Activated T-cell treated with anti-CD3 and anti-CD28 coated beads for 4 hours (primary cell): ENCODE results near the gene CSE1L.
"Not testable (repeated sequence)": the region's sequence is repeated elsewhere in the genome, so short reads cannot be mapped to it uniquely, and the experiment has no call there.

Experiments
- DNase-seq: peaks from one replicate; pipeline ENCODE4 v3.0.0-alpha.2; 2020

Gene CSE1L, protein sequence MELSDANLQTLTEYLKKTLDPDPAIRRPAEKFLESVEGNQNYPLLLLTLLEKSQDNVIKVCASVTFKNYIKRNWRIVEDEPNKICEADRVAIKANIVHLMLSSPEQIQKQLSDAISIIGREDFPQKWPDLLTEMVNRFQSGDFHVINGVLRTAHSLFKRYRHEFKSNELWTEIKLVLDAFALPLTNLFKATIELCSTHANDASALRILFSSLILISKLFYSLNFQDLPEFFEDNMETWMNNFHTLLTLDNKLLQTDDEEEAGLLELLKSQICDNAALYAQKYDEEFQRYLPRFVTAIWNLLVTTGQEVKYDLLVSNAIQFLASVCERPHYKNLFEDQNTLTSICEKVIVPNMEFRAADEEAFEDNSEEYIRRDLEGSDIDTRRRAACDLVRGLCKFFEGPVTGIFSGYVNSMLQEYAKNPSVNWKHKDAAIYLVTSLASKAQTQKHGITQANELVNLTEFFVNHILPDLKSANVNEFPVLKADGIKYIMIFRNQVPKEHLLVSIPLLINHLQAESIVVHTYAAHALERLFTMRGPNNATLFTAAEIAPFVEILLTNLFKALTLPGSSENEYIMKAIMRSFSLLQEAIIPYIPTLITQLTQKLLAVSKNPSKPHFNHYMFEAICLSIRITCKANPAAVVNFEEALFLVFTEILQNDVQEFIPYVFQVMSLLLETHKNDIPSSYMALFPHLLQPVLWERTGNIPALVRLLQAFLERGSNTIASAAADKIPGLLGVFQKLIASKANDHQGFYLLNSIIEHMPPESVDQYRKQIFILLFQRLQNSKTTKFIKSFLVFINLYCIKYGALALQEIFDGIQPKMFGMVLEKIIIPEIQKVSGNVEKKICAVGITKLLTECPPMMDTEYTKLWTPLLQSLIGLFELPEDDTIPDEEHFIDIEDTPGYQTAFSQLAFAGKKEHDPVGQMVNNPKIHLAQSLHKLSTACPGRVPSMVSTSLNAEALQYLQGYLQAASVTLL

DNA sequence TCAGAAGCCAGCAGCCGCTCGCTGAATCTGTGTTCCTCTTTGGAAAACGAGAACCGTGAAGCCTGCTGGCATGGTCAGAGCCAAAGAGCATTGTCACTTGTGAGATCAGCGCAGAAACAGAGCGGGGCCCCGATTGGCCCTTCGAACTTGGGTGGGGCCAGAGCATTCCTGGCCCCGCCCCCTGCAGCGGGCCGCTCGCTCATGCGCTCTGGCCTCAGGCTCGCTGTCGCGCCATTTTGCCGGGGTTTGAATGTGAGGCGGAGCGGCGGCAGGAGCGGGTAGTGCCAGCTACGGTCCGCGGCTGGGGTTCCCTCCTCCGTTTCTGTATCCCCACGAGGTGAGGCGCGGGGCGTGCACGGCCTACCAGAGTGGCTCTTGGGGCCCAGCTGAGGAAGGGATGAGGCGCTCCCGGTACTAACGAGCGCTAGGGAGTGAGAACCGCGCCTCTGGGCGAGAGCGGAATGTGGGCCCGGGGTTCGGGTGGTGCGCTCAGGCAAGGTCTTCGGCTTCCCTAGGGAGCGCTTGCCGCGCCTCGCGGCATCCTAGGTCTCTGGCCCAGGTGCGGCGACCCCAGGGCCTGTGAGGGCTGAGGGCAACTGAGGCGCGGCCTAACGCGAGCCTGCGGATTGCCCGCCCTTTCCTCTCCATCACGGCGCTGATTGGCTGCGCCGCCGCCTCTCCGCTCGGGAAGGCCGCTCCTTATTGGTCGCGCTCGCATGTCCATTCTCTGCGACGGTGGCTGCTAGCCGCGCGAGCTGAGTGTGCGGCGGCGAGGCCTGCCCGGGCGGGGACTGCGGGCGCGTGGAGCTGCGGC lies at the start of gene CSE1L:
CSE1L (plus strand) TSS at position 226 of the 814 bp plus-strand sequence. CDS start 12,152 bp downstream, outside the sequence.
- peak; percentile 94 for DNase-seq

GRCh38 chr20:48999890-49000870 lies 45.9 kb upstream of the CSE1L start:
- DNase-seq, result no peak

GRCh38 chr20:49001741-49002140 lies 44.4 kb upstream of the CSE1L start:
- no peak for DNase-seq

GRCh38 chr20:49006446-49006980 lies 39.6 kb upstream of the CSE1L start:
- no peak for DNase-seq

DNA sequence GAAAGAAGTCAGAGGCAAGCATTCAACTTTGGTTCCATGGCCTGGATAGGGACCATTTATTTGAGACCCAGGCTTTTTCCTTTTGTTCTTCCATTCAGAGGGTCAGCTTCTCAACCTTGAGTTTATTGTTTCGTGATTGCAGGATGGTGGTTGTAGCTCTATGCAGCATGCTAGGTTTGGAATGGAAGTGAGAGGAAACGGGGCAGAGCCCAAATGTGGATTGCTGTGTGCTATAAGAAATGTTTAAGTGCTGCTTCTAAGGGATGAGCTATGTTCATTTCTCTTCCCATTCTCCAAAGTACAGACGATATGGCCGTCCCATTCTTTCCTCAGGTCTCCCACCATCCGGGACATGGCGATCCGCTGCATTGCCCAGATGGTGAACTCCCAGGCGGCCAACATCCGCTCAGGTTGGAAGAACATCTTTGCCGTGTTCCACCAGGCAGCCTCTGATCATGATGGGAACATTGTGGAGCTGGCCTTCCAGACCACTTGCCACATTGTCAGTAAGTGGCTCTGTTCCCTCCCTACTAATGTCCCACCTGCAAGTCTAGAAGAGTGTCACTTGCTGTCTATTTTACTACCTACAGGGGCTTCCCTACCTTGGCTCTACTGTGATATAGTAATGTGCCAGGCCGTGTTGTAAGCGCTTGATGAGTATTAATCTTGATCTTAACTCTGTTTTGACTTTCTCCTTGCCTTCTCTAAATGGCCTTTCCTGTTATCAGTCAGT lies 36.0 kb upstream of the CSE1L start:
- no peak for DNase-seq

DNA sequence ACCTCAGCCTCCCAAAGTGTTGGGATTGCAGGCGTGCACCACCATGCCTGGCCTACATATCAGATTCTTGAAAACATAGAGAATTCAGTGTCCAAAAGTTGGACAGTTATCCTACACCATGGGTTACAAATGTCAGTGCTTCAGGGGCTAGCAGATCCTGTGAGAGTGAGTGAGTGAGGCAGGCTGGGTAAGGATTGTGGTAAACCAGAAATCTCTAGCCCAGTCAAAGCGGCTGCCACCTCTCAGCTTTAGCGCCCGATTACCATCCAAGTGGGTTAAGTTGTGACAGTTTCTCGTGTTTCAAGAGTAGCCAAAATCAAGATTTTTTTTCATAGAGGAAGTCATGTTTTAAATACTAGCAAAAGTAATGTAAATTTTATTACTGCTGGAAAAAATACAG lies 21.9 kb upstream of the CSE1L start:
- no peak for DNase-seq

- not testable (repeated sequence) for DNase-seq
Observed at GRCh38 chr20:49028177-49028576, 17.9 kb upstream of the CSE1L start.

GRCh38 chr20:49028684-49029083 lies 17.4 kb upstream of the CSE1L start:
- no peak for DNase-seq

DNA sequence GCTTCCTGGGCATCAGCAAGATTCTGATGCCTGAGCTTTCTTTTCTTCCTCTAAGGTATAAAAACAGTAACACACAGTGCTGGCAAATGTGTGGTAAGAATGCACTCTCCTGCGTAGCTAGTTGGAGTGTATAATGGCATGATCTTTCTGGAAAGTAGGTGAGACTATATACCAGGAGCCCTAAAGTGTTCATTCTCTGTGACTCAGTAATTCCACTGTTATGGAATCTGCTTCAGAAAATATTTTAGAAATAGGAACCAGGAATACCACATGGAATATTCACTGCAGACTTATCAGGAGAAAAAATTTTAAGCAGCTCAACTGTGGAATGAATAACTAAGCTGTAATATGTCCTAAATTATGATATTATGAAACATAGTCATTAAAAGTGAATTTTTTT lies 16.9 kb upstream of the CSE1L start:
- DNase-seq, result no peak

DNA sequence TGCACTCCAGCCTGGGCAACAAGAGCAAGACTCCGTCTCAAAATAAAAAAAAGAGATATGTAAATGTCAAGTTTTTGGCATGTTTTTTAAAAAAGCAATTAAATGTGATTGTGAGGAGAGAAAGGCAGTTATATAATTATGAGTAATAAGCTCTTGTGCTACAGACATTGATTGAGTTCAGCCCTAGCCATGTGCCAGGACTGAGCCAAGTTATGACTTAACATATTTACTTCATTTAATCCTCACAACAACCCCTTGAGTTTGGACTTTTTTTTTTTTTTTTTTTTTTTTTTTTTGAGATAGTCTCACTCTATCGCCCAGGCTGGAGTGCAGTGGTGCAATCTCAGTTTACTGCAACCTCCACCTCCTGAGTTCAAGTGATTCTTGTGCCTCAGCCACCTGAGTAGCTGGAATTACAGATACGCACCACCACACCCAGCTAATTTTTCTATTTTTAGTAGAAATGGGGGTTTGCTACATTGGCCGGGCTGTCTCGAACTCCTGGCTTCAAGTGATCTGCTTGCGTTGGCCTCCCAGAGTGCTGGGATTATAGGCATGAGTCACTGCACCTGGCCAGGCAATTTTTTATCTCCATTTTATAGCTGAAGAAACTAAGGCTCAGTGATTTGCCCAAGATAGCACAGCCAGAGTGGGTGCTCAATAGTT lies 15.0 kb upstream of the CSE1L start:
- DNase-seq, result no peak

DNA sequence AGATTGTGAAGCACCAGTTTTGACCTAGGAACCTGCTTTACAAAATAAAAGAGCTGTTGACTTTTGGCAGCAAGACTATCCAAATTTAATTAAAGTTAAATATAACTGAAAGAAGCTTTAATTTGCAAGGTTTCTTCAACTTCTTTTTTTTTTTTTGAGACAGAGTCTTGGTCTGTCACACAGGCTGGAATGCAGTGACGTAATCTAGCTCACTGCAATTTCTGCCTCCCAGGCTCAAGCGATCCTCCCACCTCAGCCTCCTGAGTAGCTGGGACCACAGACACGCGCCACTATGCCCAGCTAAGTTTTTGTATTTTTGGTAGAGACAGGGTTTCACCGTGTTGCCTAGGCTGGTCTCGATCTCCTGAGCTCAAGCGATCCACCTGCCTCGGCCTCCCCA lies 13.7 kb upstream of the CSE1L start:
- no peak for DNase-seq

GRCh38 chr20:49034070-49034732 lies 11.9 kb upstream of the CSE1L start:
- DNase-seq, result no peak

GRCh38 chr20:49037962-49038387 lies 8.1 kb upstream of the CSE1L start:
- no peak for DNase-seq

GRCh38 chr20:49039854-49040253 lies 6.3 kb upstream of the CSE1L start:
- no peak for DNase-seq

- DNase-seq, result no peak
Observed at GRCh38 chr20:49043000-49043399, 3.1 kb upstream of the CSE1L start.

DNA sequence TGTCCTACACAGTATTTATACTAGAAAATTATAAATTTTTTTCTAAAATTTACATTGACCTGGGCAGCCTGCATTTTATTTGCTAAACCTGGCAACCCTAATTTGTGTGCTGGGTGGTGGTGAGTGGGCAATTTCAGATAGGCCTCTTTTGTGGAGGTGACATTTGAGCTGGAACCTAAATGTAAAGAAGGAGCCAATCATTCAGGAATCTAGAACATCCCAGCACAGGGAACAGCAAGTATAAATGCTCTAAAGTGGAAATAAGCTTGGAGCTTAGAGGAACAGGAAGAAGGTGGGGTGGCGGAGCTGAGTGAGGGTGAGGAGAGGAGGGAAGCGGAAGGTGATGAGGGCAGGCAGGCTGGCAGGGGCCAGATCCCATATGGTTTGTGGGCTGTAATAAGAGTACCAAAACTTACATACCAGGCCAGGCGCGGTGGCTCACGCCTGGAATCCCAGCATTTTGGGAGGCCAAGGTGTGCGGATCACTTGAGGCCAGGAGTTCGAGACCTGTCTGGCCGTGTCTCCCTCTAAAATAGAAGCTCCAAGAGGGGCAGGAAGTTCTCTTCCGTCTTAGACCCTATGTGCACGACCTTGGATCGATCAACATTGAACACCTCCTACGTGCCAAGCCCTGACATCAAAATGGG lies 549 bp upstream of the CSE1L start:
- DNase-seq, result peak; percentile 7

- DNase-seq, result no peak
Observed at GRCh38 chr20:49052334-49052733, 6.2 kb downstream of the CSE1L start.

GRCh38 chr20:49054056-49054643 lies 8.0 kb downstream of the CSE1L start:
- no peak for DNase-seq
